HG02943 (cell line): ENCODE results near the gene CTCF.

Source experiments
- ATAC-seq: cut with Tn5 transposase; IDR thresholded peaks from one replicate; pipeline ENCODE4 v1.9.1; 2021; ENCODE audit warnings: mild to moderate bottlenecking, low read depth, moderate library complexity; ENCODE audit not compliant: unreplicated experiment

The CTCF gene

DNA sequence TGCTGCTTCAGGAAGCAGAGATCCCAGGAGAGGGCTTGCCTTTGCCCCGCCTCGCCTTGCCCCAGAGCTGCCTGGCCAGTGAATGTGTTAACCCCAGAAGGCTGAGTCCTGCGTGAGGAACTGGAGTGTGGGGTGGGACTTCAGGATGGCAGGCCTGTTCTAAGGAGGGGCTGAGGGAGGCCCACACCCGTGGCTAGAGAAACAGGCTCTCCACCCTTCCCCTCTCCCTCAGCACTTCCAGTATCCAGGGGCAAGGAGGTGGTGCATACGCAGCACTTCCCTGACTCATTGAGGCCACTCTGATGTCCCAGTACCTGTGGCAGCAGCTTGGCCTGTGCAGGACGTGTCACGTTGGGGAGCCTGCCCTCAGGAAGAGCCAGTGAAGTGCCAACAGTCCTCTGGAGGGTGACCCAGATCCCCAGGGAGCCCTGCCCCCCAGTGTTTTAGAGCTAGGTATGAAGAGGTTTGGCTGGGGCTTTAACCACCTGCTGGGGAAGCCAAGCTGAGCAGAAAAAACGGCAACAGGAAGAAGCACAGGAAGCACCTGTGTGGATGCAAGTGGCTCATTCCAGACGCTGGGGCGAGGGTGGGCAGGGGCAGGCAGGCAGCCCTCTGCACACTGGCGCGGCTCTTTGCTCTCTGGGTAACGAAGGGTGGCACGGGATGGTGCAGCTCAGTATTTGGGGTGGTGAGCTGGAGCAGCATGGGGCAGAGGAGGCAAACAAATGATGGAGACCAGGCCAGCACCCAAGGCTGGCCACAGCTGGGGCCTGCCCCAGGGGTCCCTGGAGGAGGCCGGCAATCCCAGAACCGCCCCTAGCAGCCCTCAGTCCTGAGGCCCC lies 14.7 kb upstream of the CTCF start:
- ATAC-seq = no peak

DNA sequence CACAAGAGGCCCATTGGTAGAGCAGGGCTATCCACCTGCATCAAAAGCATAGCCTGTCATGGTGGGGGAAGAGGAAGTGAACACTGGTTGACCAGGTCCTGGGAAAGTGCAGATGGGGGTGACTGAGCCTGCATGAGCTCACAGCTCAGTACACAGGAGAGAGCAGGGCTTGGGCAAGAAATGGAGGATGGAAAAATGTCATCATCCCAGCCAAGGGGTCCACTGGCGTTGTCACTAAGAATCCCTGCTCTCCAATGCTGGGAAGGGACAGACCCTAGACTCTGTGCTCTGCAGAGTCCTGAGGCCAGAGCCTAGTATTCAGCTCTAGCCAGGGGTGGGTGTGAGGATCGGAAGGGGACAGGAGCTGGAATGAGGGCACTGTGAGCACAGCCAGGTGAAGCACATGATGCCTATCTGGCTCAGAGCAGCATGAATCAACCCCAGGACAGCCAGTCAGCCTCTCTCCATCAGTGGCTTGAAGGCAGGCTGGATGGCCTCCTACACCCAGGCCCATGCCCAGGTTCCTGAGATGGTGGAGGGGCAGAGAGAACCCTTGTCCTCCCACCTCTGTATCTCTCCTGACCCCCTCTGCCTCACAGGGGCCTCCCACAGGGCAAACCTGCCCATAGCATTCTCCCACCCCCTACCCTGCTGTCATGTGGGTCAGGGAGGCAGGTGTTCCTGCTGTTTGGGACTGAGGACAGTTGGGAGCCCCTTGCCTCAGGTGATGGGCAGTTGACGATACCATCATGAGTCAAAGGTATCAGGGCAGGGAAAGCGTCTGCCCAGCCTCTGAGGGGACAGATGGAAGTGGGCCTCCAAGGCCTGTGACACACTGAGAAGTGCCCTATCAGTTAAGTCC lies 13.8 kb upstream of the CTCF start:
- no peak for ATAC-seq

- no peak for ATAC-seq
These were observed 13.1 kb upstream of the CTCF start for GRCh38 chr16:67549240-67549639.

DNA sequence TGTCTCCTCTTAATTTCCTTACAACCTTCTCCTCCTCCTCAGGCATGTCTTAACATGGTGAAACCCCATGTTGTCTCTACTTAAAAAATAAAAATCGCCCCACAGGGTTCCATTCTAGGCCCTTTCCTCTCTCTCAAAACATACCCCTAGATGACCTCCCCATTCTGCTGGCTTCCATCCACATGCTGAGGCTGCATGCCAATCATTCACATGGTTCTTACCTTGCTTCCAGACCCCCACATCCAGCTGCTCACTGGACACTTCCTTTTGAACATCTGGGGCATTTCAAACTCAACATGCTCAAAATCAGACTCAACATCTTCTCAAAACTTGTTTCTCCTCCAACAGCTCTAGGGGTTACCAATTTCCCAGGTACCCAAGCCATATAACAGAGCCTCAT lies 12.4 kb upstream of the CTCF start:
- ATAC-seq = no peak

DNA sequence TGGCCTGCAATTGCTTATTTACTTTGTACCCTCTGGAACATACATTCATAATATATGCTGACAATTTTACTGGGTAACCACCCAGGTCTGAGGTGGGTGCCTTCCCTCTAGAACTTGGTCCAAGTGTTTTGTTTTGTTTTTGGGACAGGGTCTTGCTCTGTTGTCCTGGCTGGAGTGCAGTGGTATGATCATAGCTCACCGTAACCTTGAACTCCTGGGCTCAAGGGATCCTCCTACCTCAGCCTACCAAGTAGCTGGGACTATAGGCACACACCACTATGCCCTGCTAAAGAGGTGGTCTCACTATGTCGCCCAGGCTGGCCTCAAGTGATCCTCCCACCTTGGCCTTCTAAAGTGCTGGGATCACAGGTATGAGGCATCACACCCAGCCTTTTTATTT lies 11.2 kb upstream of the CTCF start:
- no peak for ATAC-seq

DNA sequence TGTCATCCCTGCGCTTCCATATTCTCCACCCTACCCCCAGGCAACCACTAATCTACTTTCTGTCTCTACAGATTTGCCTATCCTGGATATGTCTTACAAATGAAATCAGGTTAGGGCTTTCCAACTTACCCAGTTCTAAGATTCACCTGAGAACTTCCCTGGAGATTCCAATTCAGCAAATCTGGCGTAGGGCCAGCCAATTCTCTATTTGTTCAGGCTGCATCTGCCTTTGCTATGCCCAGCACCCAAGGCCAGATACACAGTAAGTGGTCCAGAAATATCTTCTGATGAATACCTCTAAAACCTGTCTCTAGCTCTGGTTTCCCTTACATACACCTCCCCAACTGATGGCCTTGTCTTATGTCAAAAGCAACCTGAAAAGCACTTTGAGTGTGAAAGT lies 10.4 kb upstream of the CTCF start:
- ATAC-seq = no peak

GRCh38 chr16:67552476-67552875 lies 9.8 kb upstream of the CTCF start:
- ATAC-seq = no peak

GRCh38 chr16:67555795-67556212 lies 6.5 kb upstream of the CTCF start:
- no peak for ATAC-seq

GRCh38 chr16:67558859-67559258 lies 3.5 kb upstream of the CTCF start:
- no peak for ATAC-seq

GRCh38 chr16:67560827-67561342 lies 1.4 kb upstream of the CTCF start:
- no peak for ATAC-seq

DNA sequence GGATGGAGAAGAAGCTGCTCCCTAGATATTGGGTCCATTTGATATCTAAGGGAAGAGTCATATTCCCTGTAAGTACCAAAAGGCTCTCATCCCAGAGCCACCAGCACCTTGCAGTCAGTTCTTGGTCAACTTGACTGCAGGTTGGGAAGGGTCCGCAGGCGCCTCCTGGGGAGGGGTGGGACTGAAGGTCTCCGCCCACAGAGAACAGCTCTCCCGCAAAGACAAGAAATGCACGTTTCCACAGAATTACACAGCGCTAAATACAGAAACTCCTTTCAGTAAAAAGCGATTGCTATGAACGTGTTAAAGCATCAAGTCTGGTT lies 864 bp upstream of the CTCF start:
- ATAC-seq = no peak

- ATAC-seq = peak; percentile 76
These were observed 351 bp upstream of the CTCF start for GRCh38 chr16:67561824-67562525.

DNA sequence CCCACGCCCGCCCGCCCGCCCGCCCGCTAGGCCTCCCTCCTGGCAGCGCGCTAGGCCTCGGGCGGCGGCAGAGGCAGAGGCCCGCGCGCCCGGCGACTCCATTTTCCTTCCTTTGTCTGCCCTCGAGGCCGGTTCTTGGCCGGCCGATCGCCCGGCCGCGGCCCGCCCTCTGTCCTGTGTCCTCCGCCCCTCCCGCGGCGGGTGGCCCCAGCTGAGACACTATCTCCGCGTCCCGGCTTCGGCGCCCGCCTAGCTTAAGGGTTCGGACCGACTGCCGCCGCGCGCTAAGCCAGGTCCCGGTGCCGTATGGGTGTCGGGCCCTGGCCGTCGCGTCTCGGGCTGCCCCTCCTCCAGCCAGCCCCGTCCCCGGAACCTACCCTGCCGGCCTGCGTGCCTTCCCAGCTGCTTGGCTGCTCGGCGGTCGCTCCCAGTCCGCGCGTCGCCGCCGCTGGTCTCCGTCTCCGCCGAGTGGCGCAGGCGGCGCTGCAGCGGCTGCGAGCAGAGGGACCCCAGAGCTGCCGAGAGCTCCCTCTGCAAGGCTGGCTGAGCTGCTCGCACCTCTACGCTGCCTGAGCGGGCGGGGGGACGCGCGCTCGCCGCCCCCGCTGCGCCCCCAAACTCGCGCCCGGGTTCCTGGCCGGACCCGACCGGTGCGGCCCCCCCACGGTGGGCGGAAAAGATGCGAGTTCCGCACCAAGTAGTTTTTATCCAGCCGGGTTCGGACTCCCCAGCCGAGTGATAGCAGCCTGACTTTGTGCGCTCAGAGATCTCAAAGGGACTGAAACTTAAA lies 787 bp downstream of the CTCF start:
- peak; percentile 7 for ATAC-seq

DNA sequence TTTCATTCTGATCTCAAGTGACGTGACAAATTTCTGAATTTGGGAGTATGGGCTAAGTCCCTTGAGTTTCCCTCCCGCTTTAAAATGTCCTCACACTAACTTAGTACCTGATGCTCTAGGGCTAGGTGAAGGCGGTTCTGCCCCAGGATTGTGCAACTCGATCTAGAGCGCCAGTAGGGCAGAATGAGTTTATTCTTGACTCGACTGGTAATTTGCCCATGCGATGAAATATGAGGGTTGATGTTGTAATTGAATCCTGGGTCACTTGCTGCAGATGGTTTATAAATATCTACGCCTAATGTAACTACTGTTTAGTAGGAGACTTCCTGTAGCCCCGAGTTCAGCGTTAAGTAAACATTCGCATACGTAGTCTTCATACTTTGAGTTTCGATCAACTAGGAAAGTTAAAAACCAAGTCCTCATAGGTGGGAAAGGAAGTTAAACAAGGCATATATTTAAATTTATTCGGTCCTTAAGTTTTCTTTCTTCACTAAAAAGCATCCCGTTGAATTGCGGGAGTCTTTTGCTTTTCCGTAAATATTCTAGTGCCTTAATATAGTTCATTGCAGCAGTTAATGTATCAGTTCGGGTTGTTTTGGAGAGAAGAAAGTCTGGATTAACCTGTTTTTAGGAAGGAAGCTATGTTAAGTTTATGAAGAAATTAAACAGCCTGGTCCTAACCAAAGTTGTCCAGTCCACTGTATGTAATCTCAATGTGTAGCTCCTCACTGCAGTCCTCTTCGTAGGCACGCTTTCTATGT lies 1.6 kb downstream of the CTCF start:
- no peak for ATAC-seq

GRCh38 chr16:67565470-67566100 lies 3.3 kb downstream of the CTCF start:
- ATAC-seq = no peak

- no peak for ATAC-seq
These were observed 9.1 kb downstream of the CTCF start for GRCh38 chr16:67571464-67571863.

GRCh38 chr16:67571981-67572431 lies 9.7 kb downstream of the CTCF start:
- no peak for ATAC-seq

DNA sequence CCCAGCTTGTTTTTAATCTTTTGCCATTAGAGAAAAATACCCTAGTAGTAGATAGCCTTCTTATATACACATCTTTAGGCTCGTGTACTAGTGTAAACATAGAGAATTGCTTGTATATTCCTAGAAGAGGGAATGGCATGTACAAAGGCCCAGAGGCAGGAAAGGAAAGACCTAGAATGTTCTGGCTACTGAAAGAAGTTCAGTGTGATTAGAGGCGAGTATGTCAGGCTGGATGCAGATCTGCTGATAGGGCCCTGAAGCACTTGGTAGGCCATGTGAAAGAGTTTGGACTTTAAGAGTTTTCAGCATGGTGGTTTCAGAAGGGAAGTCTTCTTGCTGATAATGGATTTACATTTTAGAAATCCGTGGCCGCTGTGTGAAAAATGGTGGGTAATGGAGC lies 17.4 kb downstream of the CTCF start:
- no peak for ATAC-seq

DNA sequence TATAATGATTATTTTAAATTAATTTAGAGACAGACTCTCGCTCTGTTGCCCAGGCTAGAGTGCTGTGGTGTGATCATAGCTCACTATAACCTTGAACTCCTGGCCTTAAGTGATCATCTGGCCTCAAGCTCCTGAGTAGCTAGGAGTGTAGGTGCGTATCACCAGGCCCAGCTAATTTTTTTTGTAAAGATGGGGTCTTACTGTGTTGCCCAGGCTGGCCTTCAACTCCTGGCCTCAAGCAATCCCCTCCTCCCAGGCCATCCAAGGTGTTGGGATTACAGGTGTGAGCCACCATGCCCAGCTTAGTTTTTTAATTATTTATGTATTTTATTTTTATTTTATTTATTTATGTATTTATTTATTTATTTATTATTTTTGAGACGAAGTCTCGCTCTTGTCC lies 17.9 kb downstream of the CTCF start:
- no peak for ATAC-seq
